HCT116 (cell line): ENCODE data around the gene BYSL. TPM values are rescaled to one million over a fixed set of nuclear protein-coding genes. Genes with fewer than 3 reads are reported as not detected.

ENCODE experiments used
- ATAC-seq: fragments of 200-7000 bp; cut with Tn5 transposase; 2 replicates; pipeline ENCODE4 v1.9.1; 2020; ENCODE audit warnings: mild to moderate bottlenecking, moderate library complexity
- BruUV-seq: library from RNA; stranded (reverse); fragments of 400-500 nt; replicated peaks from 2 replicates; lab custom pipeline; 2021; lab: Mats Ljungman, UMichigan
- CTCF ChIA-PET: fragments of 300-600 bp; sonication (Branson Sonifier 250); formaldehyde crosslinking; loops from one replicate; lab custom pipeline; 2021; ENCODE audit warnings: antibody characterized with exemption; lab: Charles Lee
- POLR2A ChIA-PET: fragments of 300-600, 350-600 bp; sonication (Branson Sonifier 250); formaldehyde crosslinking; loops from one replicate; lab custom pipeline; 2021; ENCODE audit warnings: antibody characterized with exemption; lab: Charles Lee
- RAD21 ChIA-PET, 2 experiments: fragments of 300-600 bp; sonication (Branson Sonifier 250); formaldehyde crosslinking; loops; one replicate each; lab custom pipeline; 2023; ENCODE audit warnings: low total read pairs in 2 of 2; ENCODE audit not compliant: uncharacterized antibody in 2 of 2, unreplicated experiment in 2 of 2, low non-redundant PET in 1 of 2; lab: Charles Lee
- DNase-seq: peaks from one replicate; pipeline ENCODE4 v3.0.0-alpha.2; 2010; ENCODE audit warnings: low read depth, low spot score
- H2AFZ ChIP-seq: fragments of 200-600 bp; shearing (Covaris generic), sonication (generic); 2 replicates; pipeline ENCODE4 v1.6.1; 2017; ENCODE audit warnings: low read depth, mixed run types, mixed read lengths, antibody characterized with exemption, low read length; ENCODE audit not compliant: poor library complexity, severe bottlenecking
- H3K27ac ChIP-seq: 2 replicates; pipeline ENCODE4 v1.5.1; 2012; ENCODE audit warnings: low read depth, low read length
- H3K27me3 ChIP-seq: fragments of 200-600 bp; sonication (generic); 2 replicates; pipeline ENCODE4 v1.6.1; 2016; ENCODE audit warnings: mixed run types, low read length, mixed read lengths; ENCODE audit not compliant: insufficient read depth
- H3K36me3 ChIP-seq, 2 experiments: fragments of 200-500 bp in 1 of 2; fragments of 200-600 bp in 1 of 2; sonication (Bioruptor generic) in 1 of 2; sonication (generic) in 1 of 2; 2 replicates each; pipeline versions ENCODE4 v1.5.1 to v1.6.1; 2014 to 2016; ENCODE audit warnings: low read length in 2 of 2, inconsistent platforms in 1 of 2, mixed read lengths in 1 of 2, mixed run types in 1 of 2; ENCODE audit not compliant: insufficient read depth in 2 of 2, control insufficient read depth in 1 of 2
- H3K4me1 ChIP-seq, 2 experiments: fragments of 200-600 bp in 1 of 2; sonication (generic) in 1 of 2; 2 replicates each; pipeline versions ENCODE4 v1.5.1 to v1.6.1; 2012 to 2017; ENCODE audit warnings: low read length in 2 of 2, inconsistent platforms in 1 of 2, mild to moderate bottlenecking in 1 of 2, mixed read lengths in 1 of 2, mixed run types in 1 of 2, moderate library complexity in 1 of 2; ENCODE audit not compliant: insufficient read depth in 2 of 2, control insufficient read depth in 1 of 2
- H3K4me2 ChIP-seq: fragments of 200-600 bp; sonication (generic); 2 replicates; pipeline ENCODE4 v1.6.1; 2017; ENCODE audit warnings: mixed run types, low read length, mixed read lengths
- H3K4me3 ChIP-seq, 2 experiments: fragments of 200-600 bp in 1 of 2; sonication (generic) in 1 of 2; replicated peaks in 1 of 2; 2 replicates each; pipeline ENCODE4 v1.5.1; 2011 to 2016; ENCODE audit warnings: low read length in 2 of 2, control low read depth in 1 of 2, low read depth in 1 of 2, mild to moderate bottlenecking in 1 of 2, mixed read lengths in 1 of 2, mixed run types in 1 of 2
- H3K79me2 ChIP-seq: fragments of 200-600 bp; sonication (generic); 2 replicates; pipeline ENCODE4 v1.6.1; 2017; ENCODE audit warnings: mild to moderate bottlenecking, mixed run types, low read length, moderate library complexity, mixed read lengths; ENCODE audit not compliant: insufficient read depth
- H3K9ac ChIP-seq: fragments of 200-600 bp; sonication (generic); 2 replicates; pipeline ENCODE4 v1.6.1; 2016; ENCODE audit warnings: low read length, mixed read lengths
- H3K9me2 ChIP-seq: fragments of 200-600 bp; sonication (generic), shearing (Covaris generic); 2 replicates; pipeline ENCODE4 v1.6.1; 2017; ENCODE audit warnings: mixed run types, mild to moderate bottlenecking, moderate library complexity; ENCODE audit not compliant: insufficient read depth
- H3K9me3 ChIP-seq, 2 experiments: fragments of 200-500 bp in 1 of 2; fragments of 200-600 bp in 1 of 2; sonication (Bioruptor generic) in 1 of 2; sonication (generic) in 1 of 2; 2 replicates each; pipeline ENCODE4 v1.6.1; 2014 to 2017; ENCODE audit warnings: low read length in 2 of 2, mixed read lengths in 2 of 2, inconsistent platforms in 1 of 2, low read depth in 1 of 2, mild to moderate bottlenecking in 1 of 2, mixed run types in 1 of 2, moderate library complexity in 1 of 2; ENCODE audit not compliant: control insufficient read depth in 1 of 2, insufficient read depth in 1 of 2
- H4K20me1 ChIP-seq: fragments of 200-600 bp; sonication (generic), shearing (Covaris generic); 2 replicates; pipeline ENCODE4 v1.6.1; 2017; ENCODE audit warnings: mixed run types, mild to moderate bottlenecking, moderate library complexity; ENCODE audit not compliant: insufficient read depth
- ATF3 ChIP-seq: IDR thresholded peaks from 2 replicates; pipeline ENCODE4 v1.6.1; 2012
- REST ChIP-seq: IDR thresholded peaks from 2 replicates; pipeline ENCODE4 v1.6.1; 2012; ENCODE audit warnings: low read depth
- SIN3A ChIP-seq: IDR thresholded peaks from 2 replicates; pipeline ENCODE4 v1.6.1; 2012; ENCODE audit warnings: low read depth
- intact Hi-C: fragments of 100-400 bp; cut with micrococcal nuclease; formaldehyde crosslinking; loops from 2 replicates; pipeline ENCODE4 v1.10.0; 2022
- total RNA-seq: library from RNA; stranded (reverse); gene quantifications from one replicate; pipeline ENCODE4 v1.2.1, GENCODE V29; 2021; ENCODE audit not compliant: unreplicated experiment
- TF ChIP-seq, protein P1 (sequence below), 3 experiments: fragments of 200-600 bp in 1 of 3; sonication (generic) in 1 of 3; IDR thresholded peaks in 2 of 3; conservative IDR thresholded peaks in 1 of 3; 2 replicates each; pipeline ENCODE4 v1.5.1; 2012 to 2017; ENCODE audit warnings: low read depth in 2 of 3, low read length in 2 of 3, antibody characterized with exemption in 1 of 3, borderline replicate concordance in 1 of 3, control low read depth in 1 of 3, mild to moderate bottlenecking in 1 of 3, mixed read lengths in 1 of 3, mixed run types in 1 of 3, moderate library complexity in 1 of 3; ENCODE audit not compliant: insufficient read depth in 1 of 3

The BYSL gene
- total RNA-seq, 1 experiment from 2014 or later, result 55.7 TPM

DNA sequence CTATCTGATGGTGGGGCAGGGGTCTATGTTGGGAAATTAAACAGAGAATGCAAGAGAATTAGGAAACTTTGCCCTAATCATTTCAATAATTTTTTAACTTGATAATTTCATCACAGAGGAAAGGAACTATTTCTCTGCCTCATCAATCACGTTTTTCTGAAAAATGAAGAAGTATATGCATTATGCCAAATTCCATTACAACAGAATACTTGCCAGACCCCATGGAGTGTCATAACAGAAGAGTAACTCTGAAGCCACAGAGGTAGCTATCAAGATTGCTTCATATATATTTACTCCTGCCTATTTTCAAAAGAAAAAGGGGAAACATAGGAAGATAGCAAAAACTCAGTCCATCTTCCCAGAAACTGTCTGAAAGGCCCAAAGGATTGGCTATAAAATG, 20.4 kb upstream of the BYSL start:
- no peak overlapping the region for H3K4me3 ChIP-seq
- no TSS peak for BruUV-seq
- H3K9me2 ChIP-seq, result no peaks in the 10 kb centered on the region
- H3K27ac ChIP-seq, result no peak overlapping the region
- no peak for ATAC-seq
- no peak overlapping the region for H2AFZ ChIP-seq
- ChIA-PET CTCF (interaction anchor here (1.6 kb wide), 1 partner anchor 20 kb away, joined by 3 read pairs; the partner anchor contains the start of genes BYSL and MED20), POLR2A (no interaction called here), RAD21 (interaction anchor here in 1 of 2 experiments (0.5 kb wide), 1 partner anchor 61 kb away, joined by 3 read pairs; no protein-coding TSS in a partner anchor)
- H3K4me2 ChIP-seq, result no peak overlapping the region
- H3K79me2 ChIP-seq, result no peaks in the 10 kb centered on the region
- intact Hi-C loops, result loop anchor here (1.0 kb wide), 1 partner anchor 16 kb away; no protein-coding TSS in a partner anchor
- peaks cover 4 to 7% of the 10 kb centered on the region in 2 experiments; a peak in 2 of 4 replicates for H3K36me3 ChIP-seq
- peaks cover 5 to 12% of the 10 kb centered on the region in 2 experiments; a peak in 2 of 4 replicates for H3K4me1 ChIP-seq
- H3K9ac ChIP-seq, result no peak overlapping the region
- no peaks in the 10 kb centered on the region for H3K9me3 ChIP-seq
- TF ChIP-seq SIN3A, result no peak
- no peak for TF ChIP-seq ATF3
- no peaks in the 10 kb centered on the region for H3K27me3 ChIP-seq
- no peaks in the 10 kb centered on the region for H4K20me1 ChIP-seq
- DNase-seq, result no peak

DNA sequence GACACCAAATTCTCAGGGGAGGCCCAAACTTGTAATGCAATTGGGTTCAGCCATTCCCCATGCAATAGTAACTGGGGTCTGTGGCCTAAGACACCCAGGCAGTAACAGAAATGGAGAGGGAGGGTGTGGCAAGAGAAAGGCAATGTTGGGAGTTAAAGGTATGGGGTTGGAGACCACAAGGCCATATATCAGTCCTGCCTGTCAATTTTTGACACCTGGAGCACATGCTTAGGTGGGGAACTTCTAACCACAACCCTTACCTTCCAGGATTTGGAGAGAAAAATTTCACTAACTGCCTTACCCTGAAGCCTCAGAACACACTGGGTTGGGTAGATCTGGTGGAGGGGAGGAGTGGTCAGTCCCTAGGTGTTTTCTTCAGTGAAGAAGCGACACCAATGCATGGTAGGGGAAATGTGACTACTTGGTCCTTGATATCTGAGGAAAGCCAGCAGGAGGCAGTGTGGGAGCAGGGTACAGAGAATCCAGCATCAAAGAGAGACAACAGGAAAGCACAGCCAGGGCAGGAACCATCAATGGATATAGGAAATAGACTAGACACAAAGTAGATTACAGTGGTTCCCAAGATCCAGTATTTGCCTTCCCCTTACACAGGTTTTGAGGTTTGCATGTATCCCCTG, 19.3 kb upstream of the BYSL start:
- no peaks in the 10 kb centered on the region for H3K79me2 ChIP-seq
- peaks cover 11 to 13% of the 10 kb centered on the region in 2 experiments; a peak in 3 of 4 replicates for H3K36me3 ChIP-seq
- no peak overlapping the region for H3K4me3 ChIP-seq
- no peaks in the 10 kb centered on the region for H4K20me1 ChIP-seq
- RAD21 ChIA-PET, result no interaction called here
- no peak overlapping the region for H3K4me2 ChIP-seq
- intact Hi-C loops, result loop anchor here (1.0 kb wide), 1 partner anchor 15 kb away; no protein-coding TSS in a partner anchor
- DNase-seq (no peak), ATAC-seq (peak; percentile 49; the same call in 1 of the 2 replicates)
- no peak overlapping the region for H3K27ac ChIP-seq
- CTCF ChIA-PET, result interaction anchor here (1.6 kb wide), 1 partner anchor 19 kb away, joined by 3 read pairs; the partner anchor contains the start of genes BYSL and MED20
- no peak for TF ChIP-seq REST
- TF ChIP-seq, protein P1, sequence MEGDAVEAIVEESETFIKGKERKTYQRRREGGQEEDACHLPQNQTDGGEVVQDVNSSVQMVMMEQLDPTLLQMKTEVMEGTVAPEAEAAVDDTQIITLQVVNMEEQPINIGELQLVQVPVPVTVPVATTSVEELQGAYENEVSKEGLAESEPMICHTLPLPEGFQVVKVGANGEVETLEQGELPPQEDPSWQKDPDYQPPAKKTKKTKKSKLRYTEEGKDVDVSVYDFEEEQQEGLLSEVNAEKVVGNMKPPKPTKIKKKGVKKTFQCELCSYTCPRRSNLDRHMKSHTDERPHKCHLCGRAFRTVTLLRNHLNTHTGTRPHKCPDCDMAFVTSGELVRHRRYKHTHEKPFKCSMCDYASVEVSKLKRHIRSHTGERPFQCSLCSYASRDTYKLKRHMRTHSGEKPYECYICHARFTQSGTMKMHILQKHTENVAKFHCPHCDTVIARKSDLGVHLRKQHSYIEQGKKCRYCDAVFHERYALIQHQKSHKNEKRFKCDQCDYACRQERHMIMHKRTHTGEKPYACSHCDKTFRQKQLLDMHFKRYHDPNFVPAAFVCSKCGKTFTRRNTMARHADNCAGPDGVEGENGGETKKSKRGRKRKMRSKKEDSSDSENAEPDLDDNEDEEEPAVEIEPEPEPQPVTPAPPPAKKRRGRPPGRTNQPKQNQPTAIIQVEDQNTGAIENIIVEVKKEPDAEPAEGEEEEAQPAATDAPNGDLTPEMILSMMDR (IDR thresholded peaks at IDR 0.05 in 2 of 3, conservative IDR thresholded peaks at IDR 0.05 in 1 of 3; ENCODE audit: borderline replicate concordance in 1 of 3, insufficient read depth in 1 of 3, low read depth in 2 of 3, low read length in 2 of 3), result peak in 2 of 3 experiments; percentile 23 to 43; a peak in 3 of 6 replicates
- H3K27me3 ChIP-seq, result no peaks in the 10 kb centered on the region
- no peak overlapping the region for H3K9ac ChIP-seq
- H3K9me2 ChIP-seq, result no peaks in the 10 kb centered on the region
- no peak overlapping the region for H2AFZ ChIP-seq
- no TSS peak for BruUV-seq
- H3K4me1 ChIP-seq, result peaks cover 0 to 6% of the 10 kb centered on the region in 2 experiments; a peak in 1 of 4 replicates
- POLR2A ChIA-PET, result no interaction called here
- no peaks in the 10 kb centered on the region for H3K9me3 ChIP-seq
